Measurements from ENCODE around the gene STXBP2.

Gene STXBP2

DNA sequence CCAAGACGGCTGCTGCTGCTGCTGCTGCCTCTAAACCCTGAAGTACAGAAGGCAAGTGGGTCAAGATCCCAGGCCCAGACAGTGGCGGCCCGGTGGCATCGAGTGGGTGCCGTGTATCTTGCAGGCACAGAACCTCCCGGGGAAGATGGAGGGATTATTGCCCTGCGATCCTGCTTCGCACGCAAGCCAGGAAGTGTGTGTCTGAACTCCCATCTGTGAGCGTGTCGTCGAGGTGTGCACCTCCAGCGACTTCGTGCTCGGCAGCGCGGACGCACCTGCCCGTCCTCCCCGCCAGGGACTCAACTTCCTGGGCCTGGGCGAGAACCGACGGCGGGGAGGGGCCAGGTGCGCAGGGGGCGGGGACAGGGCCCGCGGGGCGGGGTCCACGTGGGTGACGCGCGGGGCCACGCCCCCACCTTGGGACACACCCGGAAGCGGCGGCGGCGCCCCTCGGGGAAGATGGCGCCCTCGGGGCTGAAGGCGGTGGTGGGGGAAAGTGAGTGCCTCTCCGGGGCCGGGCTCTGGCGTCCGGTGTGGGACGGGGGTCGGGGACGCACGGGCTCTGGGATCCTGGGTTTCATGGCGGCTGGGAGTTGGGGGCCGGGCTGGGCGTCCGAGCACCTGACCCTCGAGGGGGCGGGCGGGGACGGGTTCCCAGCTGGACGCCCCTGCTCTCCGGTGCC lies at the start of gene STXBP2:
Gene STXBP2 (plus strand): TSS at position 420 of the 683 bp plus-strand sequence. CDS start 40 bp downstream, at position 460.
- peak; percentile 59 for DNase-seq (ENCODE audit: low spot score)

- DNase-seq (ENCODE audit: low spot score) = no peak
Observed at GRCh38 chr19:7589822-7590221, 47.1 kb upstream of the STXBP2 start.

GRCh38 chr19:7590256-7590655 lies 46.7 kb upstream of the STXBP2 start:
- no peak for DNase-seq (ENCODE audit: low spot score)

DNA sequence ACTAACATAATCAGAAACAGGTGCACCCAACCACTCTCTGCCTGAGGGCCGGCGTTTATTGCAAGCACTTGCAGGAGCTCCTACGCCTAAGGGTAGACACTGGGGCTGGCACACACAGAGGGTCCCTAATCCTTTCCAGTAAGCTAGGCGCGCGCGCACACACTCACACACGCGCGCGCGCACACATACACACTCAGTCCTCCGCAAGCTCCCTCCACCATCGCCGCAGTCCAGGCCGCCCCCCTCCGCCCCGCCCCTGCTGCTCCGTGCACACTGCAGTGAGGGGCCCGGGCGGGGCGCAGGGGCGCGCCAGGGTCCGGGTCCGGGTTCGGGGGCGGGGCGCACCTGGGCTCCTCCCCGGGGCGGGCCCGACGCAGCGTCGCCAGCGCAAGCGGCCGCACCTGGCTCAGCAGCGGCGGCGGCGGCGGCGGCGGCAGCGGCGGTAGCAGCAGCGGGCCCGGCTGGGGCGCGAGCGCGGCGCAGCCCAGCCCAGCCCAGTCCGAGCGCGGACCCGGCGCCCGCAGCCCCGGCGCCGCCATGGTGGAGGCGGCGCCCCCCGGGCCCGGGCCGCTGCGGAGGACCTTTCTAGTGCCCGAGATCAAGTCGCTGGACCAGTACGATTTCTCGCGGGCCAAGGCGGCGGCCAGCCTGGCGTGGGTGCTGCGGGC lies 41.3 kb upstream of the STXBP2 start, which contains the start of gene CAMSAP3:
Gene CAMSAP3 (plus strand): TSS at position 398 of the 668 bp plus-strand sequence. CDS start 140 bp downstream, at position 538.
- peak; percentile 22 for DNase-seq (ENCODE audit: low spot score)

DNA sequence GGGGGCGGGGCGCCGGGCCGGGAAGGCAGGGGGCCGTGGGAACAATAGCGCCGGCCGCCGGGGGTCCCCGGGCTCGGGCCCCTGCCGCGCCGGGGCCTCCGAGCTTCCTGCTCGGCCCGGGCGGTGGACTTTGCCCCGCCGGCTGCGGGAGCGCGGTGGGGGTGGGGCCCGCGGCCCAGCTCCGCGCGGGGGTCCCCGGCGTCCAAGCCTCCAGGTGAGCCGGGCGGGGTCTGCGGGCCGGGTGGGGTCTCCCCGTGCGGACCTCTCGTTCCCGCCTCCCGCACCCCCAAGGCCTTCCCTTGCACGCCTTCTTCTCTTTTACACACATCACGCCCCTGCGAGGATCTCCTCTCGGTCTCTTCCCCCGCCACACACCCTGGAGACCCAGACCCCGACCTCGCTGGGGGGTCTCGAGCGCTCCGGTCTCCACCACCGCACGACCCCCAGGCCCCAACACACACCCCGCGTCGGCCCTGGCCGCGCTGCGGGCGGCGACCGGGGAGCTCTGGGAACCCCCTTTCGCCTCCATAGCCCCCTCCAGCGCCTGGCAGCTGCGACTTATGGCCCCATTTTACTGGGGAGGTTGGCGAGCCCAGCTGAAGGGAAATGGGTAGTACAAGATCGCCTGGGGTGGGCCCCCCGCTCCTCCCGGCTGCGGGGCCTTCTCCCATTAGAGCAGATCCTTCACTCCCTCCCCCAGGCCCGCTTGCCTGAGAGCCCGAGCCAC lies 40.5 kb upstream of the STXBP2 start:
- DNase-seq (ENCODE audit: low spot score) = no peak

GRCh38 chr19:7597689-7598088 lies 39.2 kb upstream of the STXBP2 start:
- DNase-seq (ENCODE audit: low spot score) = no peak

- DNase-seq (ENCODE audit: low spot score) = no peak
Observed at GRCh38 chr19:7598180-7598579, 38.7 kb upstream of the STXBP2 start.

DNA sequence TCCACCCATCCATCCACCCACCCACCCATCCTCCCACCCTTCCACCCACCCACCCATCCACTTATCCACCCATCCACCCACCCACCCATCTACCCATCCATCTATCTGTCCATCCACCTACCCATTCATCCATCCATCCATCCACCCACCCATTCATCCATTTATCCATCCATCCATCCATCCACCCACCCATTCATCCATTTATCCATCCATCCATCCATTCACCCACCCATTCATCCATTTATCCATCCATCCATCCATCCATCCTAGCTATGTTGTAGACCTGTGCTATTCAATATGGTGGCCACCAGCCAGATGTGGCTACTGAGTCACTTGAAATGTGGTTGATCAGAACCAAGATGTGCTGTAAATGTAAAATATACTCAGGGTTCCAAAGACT lies 36.2 kb upstream of the STXBP2 start:
- no peak for DNase-seq (ENCODE audit: low spot score)

- no peak for DNase-seq (ENCODE audit: low spot score)
Observed at GRCh38 chr19:7602240-7602934, 34.5 kb upstream of the STXBP2 start.

- DNase-seq (ENCODE audit: low spot score) = no peak
Observed at GRCh38 chr19:7602935-7603497, 33.9 kb upstream of the STXBP2 start.

DNA sequence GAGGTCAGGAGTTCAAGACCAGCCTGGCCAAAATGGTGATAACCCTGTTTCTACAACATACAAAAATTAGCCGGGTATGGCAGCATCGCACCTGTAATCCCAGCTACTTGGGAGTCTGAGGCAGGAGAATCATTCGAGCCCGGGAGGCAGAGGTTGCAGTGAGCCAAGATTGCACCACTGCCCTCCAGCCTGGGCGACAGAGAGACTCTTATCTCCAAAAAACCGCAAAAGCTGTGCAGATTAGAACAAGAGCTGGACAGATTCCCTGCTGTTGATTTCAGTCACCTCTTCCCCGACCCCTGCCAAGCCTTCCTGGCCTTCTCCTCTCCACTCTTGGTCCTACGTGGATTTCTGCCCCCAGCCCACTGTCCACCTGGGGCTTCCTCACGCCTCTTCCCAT lies 33.0 kb upstream of the STXBP2 start:
- DNase-seq (ENCODE audit: low spot score) = no peak

- DNase-seq (ENCODE audit: low spot score) = no peak
Observed at GRCh38 chr19:7605490-7606222, 31.3 kb upstream of the STXBP2 start.

DNA sequence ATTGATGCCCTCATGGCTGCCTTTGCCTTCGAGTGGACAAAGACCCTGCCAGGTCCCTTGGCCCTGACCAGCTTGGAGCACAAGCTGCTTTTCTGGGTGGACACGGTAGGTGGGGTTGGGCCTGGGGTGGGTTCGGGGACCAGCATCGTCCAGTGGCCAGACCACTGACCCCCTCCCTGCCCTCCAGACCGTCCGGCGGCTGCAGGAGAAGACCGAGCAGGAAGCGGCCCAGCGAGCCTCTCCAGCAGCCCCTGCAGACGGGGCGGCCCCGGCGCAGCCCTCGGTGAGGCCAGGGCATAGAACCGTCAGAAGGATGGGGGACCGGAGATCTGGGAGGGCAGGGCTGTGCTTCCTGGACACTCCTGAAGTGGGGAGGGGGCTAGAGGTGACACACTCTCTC lies 30.6 kb upstream of the STXBP2 start:
- DNase-seq (ENCODE audit: low spot score) = no peak

GRCh38 chr19:7607212-7607873 lies 29.6 kb upstream of the STXBP2 start:
- DNase-seq (ENCODE audit: low spot score) = no peak

- no peak for DNase-seq (ENCODE audit: low spot score)
Observed at GRCh38 chr19:7607874-7608560, 28.9 kb upstream of the STXBP2 start.

- no peak for DNase-seq (ENCODE audit: low spot score)
Observed at GRCh38 chr19:7610491-7611240, 26.2 kb upstream of the STXBP2 start.

DNA sequence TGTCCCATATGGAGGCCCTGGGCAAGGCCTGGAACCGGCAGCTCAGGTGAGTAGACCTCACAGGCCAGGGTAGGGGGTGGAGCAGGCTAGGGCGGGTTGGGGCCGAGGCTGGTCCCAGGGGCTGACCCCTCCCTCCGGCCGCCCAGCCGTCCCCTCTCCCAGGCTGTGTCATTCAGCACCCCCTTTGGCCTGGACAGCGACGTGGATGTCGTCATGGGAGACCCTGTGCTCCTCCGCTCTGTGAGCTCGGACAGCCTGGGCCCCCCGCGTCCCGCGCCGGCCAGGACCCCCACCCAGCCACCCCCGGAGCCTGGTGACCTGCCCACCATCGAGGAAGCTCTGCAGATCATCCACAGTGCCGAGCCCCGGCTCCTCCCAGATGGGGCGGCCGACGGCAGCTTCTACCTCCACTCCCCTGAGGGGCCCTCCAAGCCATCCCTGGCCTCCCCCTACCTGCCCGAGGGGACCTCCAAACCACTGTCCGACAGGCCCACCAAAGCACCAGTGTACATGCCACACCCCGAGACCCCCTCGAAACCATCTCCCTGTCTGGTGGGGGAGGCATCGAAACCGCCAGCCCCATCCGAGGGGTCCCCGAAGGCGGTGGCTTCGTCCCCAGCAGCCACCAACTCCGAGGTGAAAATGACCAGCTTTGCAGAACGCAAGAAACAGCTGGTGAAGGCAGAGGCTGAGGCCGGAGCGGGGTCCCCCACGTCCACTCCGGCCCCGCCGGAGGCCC lies 25.2 kb upstream of the STXBP2 start:
- no peak for DNase-seq (ENCODE audit: low spot score)
